NCI-H526 treated with DMSO at 0.1 percent for 48 hours (cell line): ENCODE measurements around the gene NEFH.
A peak's percentile ranks its signal among the peaks of the same experiment; 100 is the strongest.

Source experiments
- DNase-seq: peaks from one replicate; lab custom pipeline; 2025; lab: John Stamatoyannopoulos, UW

The NEFH gene

DNA sequence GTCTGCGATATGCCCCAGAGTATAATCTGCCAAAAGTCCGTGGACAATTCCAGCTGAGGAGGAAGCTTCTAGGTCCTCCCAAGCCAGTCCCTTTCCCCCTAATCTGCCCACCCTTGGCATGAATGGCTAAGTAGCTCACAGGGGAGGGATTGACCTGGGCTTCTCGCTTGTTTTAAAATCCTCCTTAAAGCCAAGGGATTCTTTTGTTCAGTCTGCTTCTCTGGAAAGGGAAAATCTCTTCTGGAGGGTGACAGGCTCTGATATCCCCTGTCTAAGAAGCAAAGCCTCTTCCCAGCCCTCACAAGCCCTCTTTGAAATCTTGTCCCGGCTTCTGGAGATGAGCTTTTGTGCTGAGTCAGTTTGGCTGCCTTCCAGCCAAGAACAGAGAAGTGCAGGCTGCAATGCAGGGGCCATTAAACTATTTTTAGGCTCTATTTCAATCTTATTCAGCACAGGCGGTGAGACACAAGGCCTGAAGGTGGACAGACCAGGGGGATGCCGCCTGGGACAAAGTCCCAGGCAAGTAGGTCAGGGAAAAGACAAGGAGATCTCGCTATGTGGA is 23.9 kb downstream of the NEFH start:
- no peak for DNase-seq

DNA sequence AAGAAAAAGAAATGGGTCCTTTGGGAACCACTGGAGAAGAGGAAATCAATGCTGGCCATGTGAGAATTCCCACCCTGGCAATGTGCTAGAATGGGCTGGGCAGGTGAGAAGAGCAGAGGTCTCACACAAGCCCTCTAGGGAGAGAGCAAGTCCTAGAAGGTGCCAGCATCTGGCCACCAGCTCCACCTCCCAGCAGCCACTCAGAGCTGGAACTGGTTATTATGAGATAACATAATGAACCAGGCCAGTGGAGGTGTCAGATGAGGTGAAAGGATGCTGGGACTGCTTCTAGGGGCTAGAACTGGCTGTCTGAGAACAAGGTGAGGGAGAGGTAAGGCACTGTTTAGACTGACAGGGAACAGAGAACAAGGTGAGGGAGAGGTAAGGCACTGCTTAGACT is 29.3 kb downstream of the NEFH start:
- DNase-seq = no peak

DNA sequence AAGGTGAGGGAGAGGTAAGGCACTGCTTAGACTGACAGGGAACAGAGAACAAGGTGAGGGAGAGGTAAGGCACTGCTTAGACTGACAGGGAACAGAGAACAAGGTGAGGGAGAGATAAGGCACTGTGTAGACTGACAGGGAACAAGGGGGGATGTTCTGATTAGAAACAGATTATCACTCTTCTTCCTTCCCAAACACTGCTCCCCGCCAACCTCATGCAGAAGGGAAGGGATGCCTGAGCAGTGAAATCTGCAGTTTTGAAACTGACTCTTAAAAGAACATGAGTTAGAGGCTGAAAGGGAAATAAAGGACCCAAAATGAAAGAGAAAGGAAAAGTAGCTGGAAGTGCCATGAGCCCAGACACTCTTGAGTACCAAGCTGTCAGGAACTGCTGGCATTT is 29.8 kb downstream of the NEFH start:
- DNase-seq = no peak

DNA sequence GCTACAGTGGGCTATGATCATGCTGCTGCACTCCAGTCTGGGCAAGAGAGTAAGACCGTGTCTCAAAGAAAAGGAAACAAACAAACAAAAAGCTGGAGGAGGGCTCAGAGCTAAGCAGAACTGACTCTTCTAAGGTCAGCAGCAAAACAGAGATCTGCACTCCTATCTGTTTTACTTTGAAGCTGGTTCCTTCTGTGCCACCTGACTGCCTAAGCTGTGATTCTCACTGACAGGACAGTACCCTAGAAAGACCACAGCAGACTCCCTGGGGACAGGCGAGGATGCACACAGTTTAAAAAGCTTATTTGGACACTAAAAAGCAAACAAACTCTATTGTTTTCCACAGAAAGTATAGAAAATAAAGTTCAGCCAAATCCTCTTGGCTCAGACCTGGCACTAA is 30.5 kb downstream of the NEFH start:
- no peak for DNase-seq

DNA sequence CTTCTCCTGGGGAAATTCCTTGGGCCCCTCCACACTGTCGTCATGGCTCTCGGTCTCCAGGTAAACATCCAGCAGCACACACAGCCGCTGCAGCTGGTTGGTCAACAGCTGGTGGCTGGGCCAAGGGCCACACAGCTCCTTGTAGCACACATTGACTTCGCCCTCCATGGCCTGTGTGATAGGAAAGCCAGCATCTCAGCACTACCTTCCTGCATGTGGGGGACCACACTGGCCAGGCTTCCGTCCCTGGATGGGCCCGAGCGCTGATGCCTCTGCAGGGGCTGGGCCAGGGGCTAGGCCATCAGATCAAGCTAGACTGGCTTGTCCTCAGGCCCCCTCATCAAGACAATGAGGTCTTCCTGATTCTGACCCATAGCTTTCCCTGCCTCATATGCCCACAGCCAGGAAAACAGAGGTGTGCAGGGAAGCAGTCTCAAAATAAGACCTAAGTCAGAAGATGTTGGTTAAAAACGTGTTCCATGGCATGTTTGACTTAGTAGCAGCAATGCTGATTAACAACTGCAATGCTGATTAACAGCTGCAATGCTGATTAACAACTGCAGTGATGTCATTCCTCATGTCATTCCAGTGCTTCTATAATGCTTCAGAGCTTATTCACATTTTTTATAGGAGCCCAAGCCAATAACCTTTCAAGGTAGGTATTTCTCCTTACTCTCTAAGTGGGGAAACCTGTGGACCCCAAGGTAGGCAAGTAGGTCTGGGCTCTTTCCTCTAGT is 31.3 kb downstream of the NEFH start:
- no peak for DNase-seq

DNA sequence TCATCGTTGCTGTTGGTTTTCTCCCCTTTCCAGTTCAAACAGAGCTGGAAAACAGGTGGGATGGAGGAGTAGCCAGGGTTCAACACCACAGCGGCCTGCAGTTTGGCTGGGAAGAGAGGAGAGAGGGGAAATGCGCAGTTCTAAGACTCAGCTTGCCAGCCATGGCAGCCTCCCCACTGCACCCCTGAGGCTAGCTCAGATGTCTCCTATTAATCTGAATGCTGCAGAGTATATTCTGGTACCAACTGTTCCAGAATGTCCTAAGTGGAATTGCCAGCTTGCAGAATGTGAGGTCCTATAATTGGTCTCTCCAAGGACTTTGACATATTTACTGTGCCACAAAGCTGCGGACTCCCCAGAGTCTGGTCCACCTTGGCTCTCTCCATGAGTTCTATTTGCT is 32.0 kb downstream of the NEFH start:
- DNase-seq = no peak

DNA sequence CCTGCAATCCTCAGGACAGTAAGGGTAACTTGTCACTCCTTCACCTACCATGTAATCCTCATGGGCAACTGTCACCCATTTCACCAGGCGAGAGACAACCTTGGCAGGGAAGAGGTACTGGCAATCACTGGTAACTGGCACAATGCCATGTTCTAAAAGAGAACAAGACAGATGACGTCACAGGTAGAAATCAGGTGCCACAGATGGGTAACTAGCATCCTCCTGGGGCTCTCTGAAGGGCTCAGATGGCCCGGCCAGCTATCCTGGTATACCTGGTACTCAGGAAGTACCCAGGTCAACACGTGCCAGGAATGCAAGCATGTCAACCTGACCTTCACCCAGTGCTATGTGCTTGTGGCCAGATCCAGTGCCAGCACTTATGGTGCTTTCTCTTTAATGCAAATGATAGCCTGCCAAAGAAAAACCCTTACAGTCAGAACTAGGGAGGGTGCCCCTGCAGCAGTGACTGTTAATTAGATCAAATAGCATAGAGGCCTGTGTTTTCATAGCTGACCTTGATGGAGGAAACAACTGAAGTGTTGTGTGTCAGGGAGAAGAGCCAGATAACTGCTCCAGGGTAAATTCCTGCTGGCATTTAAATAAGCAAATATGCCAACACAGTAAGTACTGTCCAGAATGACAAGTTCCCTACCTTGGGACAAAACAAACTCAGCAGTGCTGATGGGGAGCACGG is 37.3 kb downstream of the NEFH start:
- DNase-seq = peak; percentile 93

DNA sequence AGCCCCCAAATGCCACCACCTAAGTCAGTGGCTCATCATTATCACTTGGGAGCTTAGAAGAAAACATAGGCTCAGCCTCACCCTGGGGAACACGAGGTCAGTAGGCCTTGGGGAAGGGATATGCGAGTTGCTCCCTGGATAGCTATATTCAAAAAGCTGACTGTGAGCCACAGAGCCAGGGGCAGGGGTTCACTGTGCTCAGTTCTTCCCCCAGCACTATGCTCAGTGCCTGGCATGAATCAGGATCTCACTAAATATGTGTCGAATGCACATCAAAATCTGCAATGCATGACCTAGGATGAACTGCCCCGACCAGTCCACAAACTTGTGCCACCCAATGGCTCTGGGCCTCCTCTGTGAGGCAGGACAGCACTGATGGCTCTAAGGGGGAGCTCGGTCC is 38.4 kb downstream of the NEFH start:
- no peak for DNase-seq

DNA sequence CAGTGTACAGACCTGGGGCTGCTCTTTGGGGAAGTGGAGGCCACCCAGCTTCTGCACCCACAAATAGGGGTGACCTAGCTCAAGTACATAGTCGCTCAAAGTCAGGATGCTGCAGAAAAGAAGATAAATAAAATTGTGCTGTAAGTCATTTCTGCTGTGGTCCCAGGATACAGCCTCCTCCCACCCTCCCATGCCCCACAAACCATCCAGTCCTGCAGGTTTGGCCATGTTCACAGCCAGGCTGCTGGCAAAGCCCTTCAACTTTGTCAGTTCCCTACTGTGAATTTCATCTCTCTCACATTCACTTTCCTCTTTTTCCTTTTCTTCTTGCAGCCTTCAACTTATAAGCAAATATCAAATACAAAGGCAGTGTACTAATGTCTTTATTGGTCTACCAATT is 40.0 kb downstream of the NEFH start:
- DNase-seq = no peak

DNA sequence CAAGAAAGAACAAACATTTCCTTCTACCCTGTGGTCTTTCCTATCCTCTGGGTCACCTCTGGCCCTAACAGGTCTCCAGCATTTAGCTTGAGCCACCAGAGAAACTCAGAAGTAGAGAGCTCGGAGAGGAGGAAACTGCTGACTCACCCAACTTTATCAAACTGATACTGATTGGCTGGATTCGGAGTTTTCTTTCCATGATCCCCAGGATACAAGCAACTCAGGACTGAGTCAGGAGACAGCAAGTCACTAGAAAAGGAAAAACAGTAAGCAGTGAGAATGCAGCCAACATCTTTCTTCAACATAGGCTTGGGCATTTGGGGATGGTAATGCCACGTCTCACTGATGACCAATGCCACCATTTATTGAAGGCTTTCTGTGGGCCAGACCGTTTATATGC is 40.8 kb downstream of the NEFH start:
- no peak for DNase-seq

DNA sequence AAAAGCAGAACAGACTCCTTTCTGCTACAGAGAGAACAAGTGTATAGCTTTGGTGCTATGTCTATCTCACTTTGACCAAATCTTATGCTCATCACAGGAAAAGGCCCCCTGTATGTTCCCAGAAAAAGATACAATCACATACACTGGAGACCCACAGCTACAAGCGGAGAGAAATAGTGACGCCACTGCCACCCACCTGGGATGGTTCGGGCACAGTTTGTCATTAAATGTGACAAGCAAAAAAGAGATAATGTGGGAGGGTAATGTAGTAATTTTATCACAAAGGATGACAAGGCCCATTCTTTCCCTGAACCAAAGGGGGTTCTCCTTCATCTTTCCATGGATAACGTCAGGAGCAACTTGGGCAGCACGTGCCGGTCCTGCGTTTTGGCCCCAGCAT is 41.5 kb downstream of the NEFH start:
- DNase-seq = no peak

DNA sequence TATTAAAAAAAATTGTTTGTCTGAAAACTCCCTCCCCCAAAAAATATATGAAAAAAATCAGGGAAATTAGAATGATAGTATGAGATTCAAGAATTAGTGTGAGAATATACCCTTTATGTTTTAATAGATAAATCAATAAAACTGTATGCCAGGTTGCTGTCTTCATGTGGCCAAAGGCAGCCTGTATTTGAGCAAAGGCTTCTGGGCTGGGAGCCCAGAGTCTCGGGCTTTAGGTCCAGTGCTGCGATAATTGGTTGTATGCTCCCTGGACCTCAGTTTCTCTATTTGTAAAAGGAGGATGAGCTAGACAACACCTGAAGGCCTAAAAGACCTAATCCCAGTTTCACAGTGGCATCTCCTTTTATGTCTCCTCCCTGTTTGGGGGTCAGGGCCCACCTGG is 43.7 kb downstream of the NEFH start:
- DNase-seq = no peak

DNA sequence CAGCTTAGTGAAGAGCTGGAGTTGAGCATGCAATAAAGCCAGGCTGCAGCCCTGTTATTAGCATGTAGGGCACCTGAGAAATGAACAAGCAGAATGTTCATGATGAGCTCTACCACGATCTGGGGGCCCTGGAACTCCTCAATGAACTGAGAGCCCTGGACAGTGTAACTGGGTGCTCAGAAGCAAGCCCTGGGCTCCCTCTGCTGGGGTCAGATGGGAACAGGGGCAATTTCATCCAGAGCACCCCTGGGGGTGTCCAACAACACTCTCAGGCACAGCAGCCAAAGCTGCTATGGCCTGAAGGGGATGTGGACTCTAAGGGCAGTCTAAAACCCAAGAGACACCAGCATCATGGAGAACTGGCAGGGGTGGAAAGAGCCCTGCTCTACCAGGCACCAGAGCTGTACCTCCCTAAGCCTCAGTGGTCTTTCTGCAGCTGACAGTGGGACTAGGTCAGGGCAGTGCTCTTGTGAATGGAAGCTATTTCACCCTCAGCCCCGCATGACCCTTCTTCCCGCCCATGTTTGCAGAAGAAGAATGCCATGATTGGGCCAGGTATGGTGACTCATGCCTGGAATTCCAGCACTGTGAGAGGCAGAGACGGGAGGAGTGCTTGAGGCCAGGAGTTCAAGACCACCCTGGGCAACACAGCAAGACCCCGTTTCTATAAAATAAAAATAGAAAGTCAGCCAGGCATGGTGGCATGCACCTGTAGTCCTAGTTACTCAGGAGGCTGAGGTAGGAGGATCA is 44.6 kb downstream of the NEFH start:
- DNase-seq = peak; percentile 3

DNA sequence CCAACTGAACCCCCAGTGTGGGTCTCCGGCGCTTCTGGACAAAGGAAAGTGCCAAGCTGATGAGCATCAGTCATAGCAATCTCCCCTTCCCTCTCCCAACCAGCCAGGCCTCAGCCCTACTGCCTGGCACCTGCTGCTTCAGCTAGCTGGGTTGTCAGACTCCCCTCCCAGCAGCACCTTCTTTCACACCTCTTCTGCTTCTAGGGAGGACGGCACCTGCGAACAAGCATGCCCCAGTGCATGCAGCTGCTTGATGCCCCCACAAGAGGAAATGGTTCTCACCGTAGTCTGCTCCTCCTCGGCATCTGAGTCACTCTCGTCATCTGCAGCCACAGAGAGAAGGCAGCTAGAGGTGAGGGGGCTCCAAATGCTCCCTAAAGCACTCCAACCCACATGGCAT is 48.1 kb downstream of the NEFH start:
- no peak for DNase-seq

DNA sequence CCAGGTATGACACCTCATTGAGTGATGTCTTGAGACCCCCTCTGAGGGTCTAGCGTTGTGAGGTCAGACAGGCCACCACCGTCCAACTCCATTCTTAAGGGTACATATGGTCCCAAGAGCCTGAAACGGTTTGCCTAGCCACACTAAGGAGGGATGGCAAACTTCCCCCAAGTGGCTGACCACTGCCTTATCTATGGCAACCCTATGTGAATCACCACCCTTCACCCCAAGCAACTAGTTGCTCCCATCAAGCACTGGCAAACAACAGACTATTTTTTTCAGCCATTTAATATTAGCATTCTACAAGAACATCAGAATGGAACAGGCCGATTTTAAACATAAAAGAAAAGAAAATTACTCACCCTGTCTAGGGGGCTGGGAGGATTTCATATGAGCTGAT is 50.7 kb downstream of the NEFH start:
- no peak for DNase-seq

DNA sequence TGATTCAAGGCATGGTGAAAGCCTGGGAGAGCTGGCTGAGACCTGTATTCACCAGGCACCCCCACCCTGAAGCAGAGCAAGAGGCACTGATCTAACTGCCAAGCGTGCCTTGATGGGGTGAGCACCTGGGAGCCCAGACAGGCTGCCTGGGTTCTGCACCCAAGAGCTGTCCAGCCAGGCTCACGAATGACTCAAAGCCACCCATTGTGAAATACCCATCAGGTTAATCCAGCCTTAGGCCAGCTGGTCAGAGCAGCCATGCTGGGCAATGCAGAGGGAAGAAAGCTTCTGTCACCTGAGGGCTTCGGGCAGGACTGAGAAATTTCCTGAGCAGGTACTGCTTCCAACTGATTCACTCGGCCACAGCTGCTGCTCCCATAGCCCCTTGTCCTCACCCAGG is 51.4 kb downstream of the NEFH start:
- no peak for DNase-seq

DNA sequence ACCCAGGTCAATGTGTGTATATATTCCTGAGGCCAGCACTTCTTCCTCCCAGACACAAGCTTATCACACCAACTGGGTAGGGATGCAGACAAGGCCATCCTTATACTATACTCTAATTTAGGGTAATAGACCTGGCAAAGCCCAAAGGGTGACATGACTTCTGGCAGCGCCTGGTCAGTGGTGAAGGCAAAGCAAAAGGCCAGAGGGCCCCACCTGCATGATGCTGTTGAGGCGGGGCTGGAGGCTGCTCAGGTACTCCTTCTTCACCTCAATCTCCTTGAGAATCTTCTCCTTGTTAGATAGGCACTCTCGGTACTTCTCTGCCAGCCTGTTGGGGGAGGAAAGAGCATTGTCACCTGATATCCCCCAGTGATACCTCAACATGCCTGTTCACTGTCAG is 56.4 kb downstream of the NEFH start:
- no peak for DNase-seq

DNA sequence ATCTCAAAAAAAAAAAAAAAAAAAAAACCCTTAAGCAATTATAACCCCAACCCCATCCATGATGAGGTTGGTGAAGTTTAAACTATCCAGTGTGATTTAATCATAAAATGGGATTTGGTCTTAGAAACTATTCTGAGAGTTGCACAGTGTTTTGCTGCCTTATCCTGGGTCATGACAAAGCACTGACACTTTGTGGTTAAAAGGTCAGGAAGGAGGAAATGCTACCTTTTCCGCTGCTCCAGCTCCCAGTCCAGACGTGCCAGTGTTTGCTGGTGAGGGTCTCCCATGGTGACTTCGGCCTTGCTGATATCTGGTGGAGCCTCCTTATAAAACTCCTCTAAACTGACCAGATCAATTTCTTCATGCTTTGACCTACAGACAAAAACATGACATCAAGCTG is 59.1 kb downstream of the NEFH start:
- DNase-seq = no peak
